ENCODE results near the gene IFT172.
"Not testable (repeated sequence)": the region's sequence is repeated elsewhere in the genome, so short reads cannot be mapped to it uniquely, and the experiment has no call there.

Gene IFT172

DNA sequence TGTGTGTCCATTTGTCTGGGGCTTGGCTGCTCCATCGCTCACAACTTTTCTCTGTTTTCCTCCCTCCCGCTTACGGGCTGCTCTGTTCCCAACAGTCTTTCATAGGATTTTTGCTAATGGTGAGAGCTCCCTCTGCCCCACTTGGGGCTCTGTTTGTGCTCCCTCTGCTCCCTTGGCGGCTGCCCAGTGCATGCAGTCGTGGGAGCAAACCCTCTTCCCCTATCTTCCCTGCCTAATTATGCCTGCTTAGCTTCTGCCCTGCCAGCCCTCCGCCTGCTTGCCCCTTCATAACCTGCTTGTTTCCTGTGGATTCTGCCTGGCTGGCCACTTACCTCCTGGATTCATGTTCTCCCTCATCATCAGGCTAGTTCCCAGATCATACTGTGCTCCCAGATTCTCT lies 53.9 kb downstream of the IFT172 start:
- no peak for DNase-seq (ENCODE audit: low read depth in 1 of 2, low spot score in 1 of 2)
- TF ChIP-seq JUND (IDR thresholded peaks at IDR 0.05; ENCODE audit: low read depth) = no peak
- in situ Hi-C loops (cut with HindIII; ENCODE audit: low pct_unique_long_range_greater_than_20kb, low sequenced_read_pairs) = no loop called here

DNA sequence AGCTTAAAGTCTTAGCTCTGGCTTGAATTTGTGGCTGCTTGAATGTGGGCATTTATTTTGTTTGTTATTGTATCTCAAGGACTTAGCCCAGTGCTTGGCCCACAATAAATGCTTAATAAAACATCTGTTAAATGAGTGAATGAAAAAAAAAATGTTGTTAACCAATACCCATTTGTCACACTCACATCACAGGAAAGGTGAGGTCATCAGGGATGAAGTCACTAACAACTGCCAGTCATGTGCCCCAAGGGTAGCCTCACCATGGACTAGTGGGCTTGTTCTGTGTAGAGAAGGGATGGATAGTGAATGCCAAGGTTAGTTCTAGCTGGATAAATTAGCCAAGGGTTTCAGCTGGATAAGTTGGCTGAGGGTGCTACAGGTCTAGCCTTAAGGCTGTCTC lies 58.1 kb downstream of the IFT172 start:
- DNase-seq (ENCODE audit: low read depth in 1 of 2, low spot score in 1 of 2) = no peak
- in situ Hi-C loops (cut with HindIII; ENCODE audit: low pct_unique_long_range_greater_than_20kb, low sequenced_read_pairs) = no loop called here
- TF ChIP-seq JUND (IDR thresholded peaks at IDR 0.05; ENCODE audit: low read depth) = no peak

DNA sequence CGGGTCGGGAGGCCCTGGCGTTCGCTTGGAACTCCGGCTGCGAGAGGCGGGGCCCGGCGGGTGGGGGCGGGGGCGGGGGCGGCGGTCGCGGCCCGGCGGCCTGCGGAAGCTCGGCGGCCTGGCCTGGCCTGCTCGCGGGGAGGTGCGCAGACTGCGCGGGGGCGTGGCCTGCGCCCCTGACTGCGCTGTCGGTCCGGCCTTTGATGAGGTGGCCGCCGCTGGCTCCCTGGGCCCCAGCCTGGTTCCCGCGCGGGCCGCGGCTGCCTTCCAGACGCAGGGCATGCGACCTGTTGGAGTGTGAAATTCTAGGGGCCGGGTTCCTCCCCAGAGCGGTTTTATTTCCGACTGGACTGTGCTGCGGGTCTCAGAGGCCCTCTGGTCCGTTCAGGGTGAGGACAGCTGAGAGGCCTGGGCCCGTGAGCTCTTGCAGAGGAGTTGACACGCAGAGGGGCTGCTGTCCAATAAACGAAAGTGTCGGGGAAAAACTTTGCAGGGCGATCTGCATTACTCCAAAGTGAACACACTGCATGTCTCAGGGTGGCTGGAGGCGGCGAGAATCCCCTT lies 60.5 kb downstream of the IFT172 start:
- in situ Hi-C loops (cut with HindIII; ENCODE audit: low pct_unique_long_range_greater_than_20kb, low sequenced_read_pairs) = no loop called here
- no peak for TF ChIP-seq JUND (IDR thresholded peaks at IDR 0.05; ENCODE audit: low read depth)
- peak; percentile 58 to 79 for DNase-seq (ENCODE audit: low read depth in 1 of 2, low spot score in 1 of 2)

DNA sequence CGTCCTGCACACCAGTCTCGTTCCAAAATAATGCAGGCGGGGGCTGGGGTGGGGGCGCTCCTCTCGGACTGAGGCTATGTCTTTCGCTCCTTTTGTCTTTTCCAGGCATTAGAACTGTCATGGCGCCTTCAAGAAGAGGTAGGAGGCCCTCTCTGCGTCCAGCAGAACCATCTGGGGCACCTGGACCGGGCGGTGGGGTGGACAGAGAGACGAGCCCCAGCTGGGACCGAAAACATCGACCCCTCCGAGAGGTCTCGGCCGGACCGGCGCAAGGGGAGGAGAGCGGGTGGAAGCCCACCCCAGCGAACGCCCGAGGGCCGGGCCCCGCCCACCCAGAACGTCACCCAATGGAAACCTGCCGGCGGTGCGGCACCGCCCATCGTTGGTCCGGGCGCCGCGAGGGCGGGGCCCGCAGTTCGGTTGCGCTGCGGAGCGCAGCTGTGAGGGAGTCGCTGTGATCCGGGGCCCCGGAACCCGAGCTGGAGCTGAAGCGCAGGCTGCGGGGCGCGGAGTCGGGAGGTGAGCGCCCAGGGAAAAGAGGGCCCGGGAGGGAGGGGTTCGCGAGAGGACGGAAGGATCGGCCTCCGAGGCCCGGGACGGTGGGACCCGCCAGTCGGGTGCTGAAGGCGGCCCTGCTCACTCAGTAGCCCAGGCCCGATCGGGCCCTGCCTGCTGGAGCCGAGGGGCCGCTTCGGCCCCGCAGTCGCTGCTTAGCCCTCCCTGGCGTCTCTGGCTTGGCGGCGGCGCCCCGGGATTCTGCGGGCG lies 61.1 kb downstream of the IFT172 start, which contains the start of gene NRBP1:
TSS of gene NRBP1 (plus strand) at position 419 of the 765 bp plus-strand sequence. CDS start 4,643 bp downstream, outside the sequence.
- in situ Hi-C loops (cut with HindIII; ENCODE audit: low pct_unique_long_range_greater_than_20kb, low sequenced_read_pairs) = no loop called here
- DNase-seq (ENCODE audit: low read depth in 1 of 2, low spot score in 1 of 2) = peak; percentile 75 to 89
- no peak for TF ChIP-seq JUND (IDR thresholded peaks at IDR 0.05; ENCODE audit: low read depth)

DNA sequence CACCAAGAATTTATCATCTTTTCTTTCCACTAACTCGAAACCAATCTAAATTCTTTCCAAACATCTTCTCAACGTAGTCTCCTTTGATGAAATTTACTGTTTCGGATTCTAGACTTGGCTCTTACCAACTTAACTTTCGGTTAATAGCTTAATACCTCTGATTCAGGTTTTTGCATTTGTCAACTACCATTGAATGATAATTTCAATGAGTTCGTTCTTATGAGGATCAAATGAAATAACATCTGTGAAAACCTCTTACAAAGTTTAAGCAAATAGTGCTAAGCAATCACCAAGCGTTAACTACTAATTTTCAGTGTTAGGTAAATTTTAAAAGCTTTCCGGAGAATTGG lies 61.7 kb downstream of the IFT172 start:
- no peak for DNase-seq (ENCODE audit: low read depth in 1 of 2, low spot score in 1 of 2)
- in situ Hi-C loops (cut with HindIII; ENCODE audit: low pct_unique_long_range_greater_than_20kb, low sequenced_read_pairs) = no loop called here
- TF ChIP-seq JUND (IDR thresholded peaks at IDR 0.05; ENCODE audit: low read depth) = no peak

DNA sequence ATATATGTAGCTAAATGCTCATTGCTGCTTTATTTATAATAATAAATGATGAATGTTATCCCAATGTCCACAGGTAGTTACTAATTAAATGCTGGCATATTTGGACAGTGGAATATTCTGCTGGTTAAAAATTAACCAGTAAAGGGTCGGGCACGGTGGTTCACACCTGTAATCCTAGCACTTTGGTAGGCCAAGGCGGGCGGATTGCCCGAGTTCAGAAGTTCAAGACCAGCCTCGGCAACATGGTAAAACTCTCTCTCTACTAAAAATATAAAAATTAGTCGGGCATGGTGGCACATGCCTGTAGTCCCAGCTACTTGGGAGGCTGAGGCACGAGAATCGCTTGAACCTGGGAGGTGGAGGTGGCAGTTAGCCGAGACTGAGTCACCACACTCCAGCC lies 64.5 kb downstream of the IFT172 start:
- in situ Hi-C loops (cut with HindIII; ENCODE audit: low pct_unique_long_range_greater_than_20kb, low sequenced_read_pairs); DNase-seq (ENCODE audit: low read depth in 1 of 2, low spot score in 1 of 2): not testable (repeated sequence)

DNA sequence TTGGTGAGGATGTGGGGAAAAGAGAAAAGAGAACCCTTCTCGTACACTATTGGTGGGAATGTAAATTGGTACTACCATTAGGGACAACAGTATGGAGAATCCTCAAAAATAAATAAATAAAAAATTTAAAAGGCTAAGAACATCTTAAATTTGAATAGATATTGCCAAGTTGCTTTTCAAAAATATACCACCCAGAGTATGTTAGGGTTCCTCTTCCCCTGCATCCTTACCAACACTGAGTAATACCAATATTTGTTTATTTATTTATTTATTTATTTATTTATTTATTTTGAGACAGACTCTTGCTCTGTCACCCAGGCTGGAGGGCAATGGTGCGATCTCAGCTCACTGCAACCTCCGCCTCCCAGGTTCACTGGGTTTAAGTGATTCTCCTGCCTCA lies 66.6 kb downstream of the IFT172 start:
- in situ Hi-C loops (cut with HindIII; ENCODE audit: low pct_unique_long_range_greater_than_20kb, low sequenced_read_pairs) = no loop called here
- DNase-seq (ENCODE audit: low read depth in 1 of 2, low spot score in 1 of 2) = no peak
- no peak for TF ChIP-seq JUND (IDR thresholded peaks at IDR 0.05; ENCODE audit: low read depth)

DNA sequence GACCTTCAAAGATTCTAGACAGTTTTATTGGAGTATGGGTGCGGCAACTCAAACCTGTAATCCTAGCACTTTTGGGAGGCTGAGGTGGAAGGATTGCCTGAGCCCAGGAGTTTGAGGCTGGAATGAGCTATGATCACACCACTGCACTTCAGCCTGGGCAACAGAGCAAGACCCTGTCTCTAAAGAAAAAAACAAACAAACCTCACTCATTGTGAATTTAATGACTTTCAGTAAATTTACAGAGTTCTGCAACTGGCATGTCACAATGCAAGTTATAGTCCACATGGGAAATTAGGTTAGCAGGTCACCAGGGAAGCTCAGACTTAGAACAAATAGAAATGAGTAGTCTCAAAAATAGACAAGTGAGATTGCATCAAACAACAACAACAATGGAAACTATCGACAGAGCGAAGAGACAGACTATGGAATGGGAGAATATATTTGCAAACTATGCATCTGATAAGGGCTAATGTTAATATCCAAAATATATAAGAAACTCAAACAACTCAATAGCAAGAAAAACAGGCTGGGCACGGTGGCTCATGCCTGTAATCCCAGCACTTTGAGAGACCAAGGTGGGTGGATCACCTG lies 67.8 kb downstream of the IFT172 start:
- DNase-seq (ENCODE audit: low read depth in 1 of 2, low spot score in 1 of 2) = no peak
- in situ Hi-C loops (cut with HindIII; ENCODE audit: low pct_unique_long_range_greater_than_20kb, low sequenced_read_pairs) = no loop called here
- TF ChIP-seq JUND (IDR thresholded peaks at IDR 0.05; ENCODE audit: low read depth) = no peak

DNA sequence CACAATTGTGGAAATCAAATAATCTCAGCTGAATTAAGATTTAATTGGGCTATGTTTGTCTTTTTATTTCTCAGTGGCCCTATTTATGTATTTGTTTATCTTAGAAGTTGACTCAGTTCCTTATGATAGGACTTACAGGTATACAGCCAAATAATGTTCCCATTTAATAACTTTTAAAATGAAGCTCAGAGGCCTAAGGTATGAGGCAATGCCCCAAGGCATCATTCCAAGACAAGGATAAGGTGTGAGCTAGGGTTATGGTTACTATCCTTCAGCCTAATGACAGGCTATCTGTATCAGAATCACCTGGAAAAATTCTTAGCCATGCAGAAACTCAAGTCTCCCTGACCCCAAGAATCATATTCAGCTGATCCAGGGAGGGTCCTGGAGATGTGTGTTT lies 68.5 kb downstream of the IFT172 start:
- TF ChIP-seq JUND (IDR thresholded peaks at IDR 0.05; ENCODE audit: low read depth) = no peak
- in situ Hi-C loops (cut with HindIII; ENCODE audit: low pct_unique_long_range_greater_than_20kb, low sequenced_read_pairs) = no loop called here
- DNase-seq (ENCODE audit: low read depth in 1 of 2, low spot score in 1 of 2) = no peak

DNA sequence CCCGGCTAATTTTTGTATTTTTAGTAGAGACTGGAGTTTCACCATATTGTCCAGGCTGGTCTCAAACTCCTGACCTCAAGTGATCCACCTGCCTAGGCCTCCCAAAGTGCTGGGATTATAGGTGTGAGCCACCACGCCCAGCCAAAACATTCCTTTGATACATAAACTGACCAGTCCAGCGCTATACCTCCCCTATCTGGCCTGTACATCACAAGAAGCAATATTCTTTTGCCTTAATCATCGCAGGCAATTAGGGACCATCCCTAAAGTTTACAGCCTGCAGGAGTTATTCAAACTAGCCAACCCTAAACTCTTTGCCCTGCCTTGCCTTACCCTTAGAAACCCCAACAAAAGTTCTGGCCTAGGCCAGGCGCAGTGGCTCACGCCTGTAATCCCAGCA lies 73.4 kb downstream of the IFT172 start:
- no peak for TF ChIP-seq JUND (IDR thresholded peaks at IDR 0.05; ENCODE audit: low read depth)
- in situ Hi-C loops (cut with HindIII; ENCODE audit: low pct_unique_long_range_greater_than_20kb, low sequenced_read_pairs) = no loop called here
- no peak for DNase-seq (ENCODE audit: low read depth in 1 of 2, low spot score in 1 of 2)

DNA sequence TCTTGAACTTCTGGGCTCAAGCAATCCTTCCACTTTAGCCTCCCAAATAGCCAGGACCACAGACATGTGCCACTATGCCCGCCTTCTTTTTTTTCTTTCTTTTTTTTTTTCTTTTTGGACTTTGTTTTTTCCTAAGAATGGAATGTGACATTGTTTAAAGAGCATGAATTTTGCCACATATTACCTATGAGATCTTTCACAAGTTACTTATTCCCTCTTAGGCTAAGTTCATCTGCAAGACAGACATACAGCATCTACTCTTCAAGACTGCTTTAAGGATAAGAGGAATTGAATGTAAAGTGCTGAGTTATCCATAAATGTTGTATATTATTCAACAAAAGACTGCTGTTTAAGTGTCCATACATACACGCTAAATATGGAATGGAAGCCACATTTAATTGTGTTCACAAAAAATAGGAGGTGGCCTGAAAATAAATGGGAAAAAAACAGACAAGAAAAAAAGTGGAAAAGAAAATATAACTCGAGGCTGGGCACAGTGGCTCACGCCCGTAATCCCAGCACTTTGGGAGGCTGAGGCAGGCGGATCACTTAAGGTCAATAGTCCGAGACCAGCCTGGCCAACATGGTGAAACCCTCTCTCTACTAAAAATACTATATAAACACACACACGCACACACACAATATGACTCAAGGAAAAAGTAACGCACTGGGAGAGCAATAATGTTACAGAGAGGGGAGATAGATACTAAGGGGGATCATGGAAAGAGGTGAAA lies 77.0 kb downstream of the IFT172 start:
- in situ Hi-C loops (cut with HindIII; ENCODE audit: low pct_unique_long_range_greater_than_20kb, low sequenced_read_pairs) = no loop called here
- no peak for TF ChIP-seq JUND (IDR thresholded peaks at IDR 0.05; ENCODE audit: low read depth)
- no peak for DNase-seq (ENCODE audit: low read depth in 1 of 2, low spot score in 1 of 2)

DNA sequence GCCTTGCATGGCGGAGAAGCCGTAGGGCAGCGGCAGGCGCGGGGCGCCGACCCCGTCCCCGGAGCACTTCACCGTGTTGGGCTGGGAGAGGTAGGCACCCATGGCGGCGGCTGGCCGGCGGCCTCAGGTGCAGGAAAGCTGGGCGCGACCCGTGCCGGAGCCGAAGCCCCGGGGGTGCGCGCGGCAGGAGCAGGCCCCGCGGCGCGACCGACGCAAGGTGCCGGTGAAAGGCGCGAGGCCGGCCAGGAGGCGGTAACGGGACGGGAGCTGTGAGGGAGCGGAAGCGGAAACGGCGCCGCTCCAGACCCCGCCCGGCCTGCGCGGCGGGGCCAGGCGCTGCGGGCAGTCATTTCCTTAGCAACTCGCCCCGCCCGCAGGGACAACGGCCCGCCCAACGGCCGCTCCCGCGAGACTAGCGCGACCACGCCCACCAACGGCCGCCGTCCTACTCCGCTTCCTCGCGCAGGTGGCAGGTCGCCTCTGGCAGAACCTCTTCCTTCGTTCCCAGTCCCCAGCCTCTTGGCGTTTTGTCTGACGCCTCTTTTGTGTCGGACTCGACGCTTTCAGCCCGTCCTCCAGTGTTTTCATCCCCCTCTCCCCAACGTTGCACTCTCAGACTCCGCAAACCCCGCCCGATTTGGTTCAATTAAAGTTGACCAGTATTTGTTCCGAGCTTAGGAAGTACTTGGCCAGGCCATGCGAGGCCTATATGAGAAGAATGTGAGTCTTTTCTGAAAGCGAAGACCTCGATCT lies 80.0 kb downstream of the IFT172 start, which contains the start of gene PPM1G:
TSS of gene PPM1G (minus strand) at position 271 of the 753 bp plus-strand sequence. CDS start at position 102, 169 bp downstream.
- in situ Hi-C loops (cut with HindIII; ENCODE audit: low pct_unique_long_range_greater_than_20kb, low sequenced_read_pairs) = no loop called here
- no peak for TF ChIP-seq JUND (IDR thresholded peaks at IDR 0.05; ENCODE audit: low read depth)
- DNase-seq (ENCODE audit: low read depth in 1 of 2, low spot score in 1 of 2) = peak; percentile 67 to 93

All from T47D (cell line).